Endothelial cell (in vitro differentiated cells): ENCODE results near the gene MAPKAPK2. TPM values are rescaled to one million over a fixed set of nuclear protein-coding genes. Genes with fewer than 3 reads are reported as not detected.

Experiments used
- DNase-seq: peaks from one replicate; pipeline ENCODE4 v3.0.0; 2021; ENCODE audit warnings: low spot score
- H3K27ac Mint-ChIP-seq: one replicate; pipeline ENCODE4 v1.8.0; 2021; ENCODE audit warnings: mixed read lengths, inconsistent platforms; ENCODE audit not compliant: unreplicated experiment
- H3K27me3 Mint-ChIP-seq: one replicate; pipeline ENCODE4 v1.8.0; 2021; ENCODE audit warnings: mild to moderate bottlenecking, moderate library complexity, mixed read lengths, inconsistent platforms; ENCODE audit not compliant: unreplicated experiment
- H3K36me3 Mint-ChIP-seq: one replicate; pipeline ENCODE4 v1.8.0; 2021; ENCODE audit warnings: mild to moderate bottlenecking, low read depth, mixed read lengths, inconsistent platforms; ENCODE audit not compliant: unreplicated experiment
- H3K4me1 Mint-ChIP-seq: one replicate; pipeline ENCODE4 v1.8.0; 2021; ENCODE audit warnings: mild to moderate bottlenecking, mixed read lengths, inconsistent platforms; ENCODE audit not compliant: unreplicated experiment
- H3K4me3 Mint-ChIP-seq: one replicate; pipeline ENCODE4 v1.8.0; 2021; ENCODE audit warnings: mild to moderate bottlenecking, mixed read lengths, inconsistent platforms; ENCODE audit not compliant: unreplicated experiment
- H3K9me3 Mint-ChIP-seq: one replicate; pipeline ENCODE4 v1.8.0; 2021; ENCODE audit warnings: mixed read lengths, inconsistent platforms; ENCODE audit not compliant: unreplicated experiment
- long read RNA-seq: library from polyadenylated mRNA; unstranded; transcript quantifications from one replicate; pipeline ENCODE4 v2.0.0, GENCODE V29; 2020; ENCODE audit not compliant: unreplicated experiment
- total RNA-seq: library from RNA; stranded (reverse); fragmentation: NEBNext Ultra II Directional; extraction: Animal tissue kit (Norgen Biotek cat#: 25700); gene quantifications from one replicate; pipeline ENCODE4 v1.2.1, GENCODE V29; 2021; ENCODE audit not compliant: unreplicated experiment
- TF ChIP-seq, protein P1 (sequence below): fragments of 200-600 bp; sonication (generic); IDR thresholded peaks from one replicate; pipeline ENCODE4 v1.5.0; 2021; ENCODE audit warnings: antibody characterized with exemption; ENCODE audit not compliant: unreplicated experiment

Gene MAPKAPK2
- total RNA-seq = 109 TPM
- long read RNA-seq, partial matches to known transcripts = 0 of 2 reads
- long read RNA-seq, other reads (novel, unspliced or antisense) = 2 of 2 reads

DNA sequence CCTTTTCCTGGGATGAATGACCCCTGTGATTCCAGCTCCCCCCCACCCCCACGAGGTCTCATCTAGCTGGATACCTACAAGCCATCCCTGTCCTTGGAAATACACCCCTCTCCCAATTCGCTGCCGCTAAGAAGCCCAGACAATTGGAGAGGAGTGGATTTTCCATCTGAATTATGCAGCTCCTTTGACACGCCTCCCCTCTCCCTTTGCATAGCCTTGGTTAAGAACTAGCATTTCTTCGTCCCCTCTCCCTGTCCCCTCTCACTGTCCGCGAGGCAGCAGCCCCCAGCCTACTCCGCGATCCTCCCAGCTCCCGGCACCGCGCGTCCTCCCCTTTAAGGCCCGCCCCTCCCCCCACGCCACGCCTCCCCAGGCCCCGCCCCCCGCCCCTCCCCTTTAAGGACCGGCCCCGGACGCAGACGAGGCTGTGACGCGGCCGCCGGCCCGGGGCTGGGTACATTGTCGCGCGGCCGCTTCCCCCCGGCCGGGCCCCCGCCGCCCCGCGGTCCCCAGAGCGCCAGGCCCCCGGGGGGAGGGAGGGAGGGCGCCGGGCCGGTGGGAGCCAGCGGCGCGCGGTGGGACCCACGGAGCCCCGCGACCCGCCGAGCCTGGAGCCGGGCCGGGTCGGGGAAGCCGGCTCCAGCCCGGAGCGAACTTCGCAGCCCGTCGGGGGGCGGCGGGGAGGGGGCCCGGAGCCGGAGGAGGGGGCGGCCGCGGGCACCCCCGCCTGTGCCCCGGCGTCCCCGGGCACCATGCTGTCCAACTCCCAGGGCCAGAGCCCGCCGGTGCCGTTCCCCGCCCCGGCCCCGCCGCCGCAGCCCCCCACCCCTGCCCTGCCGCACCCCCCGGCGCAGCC, at the start of gene MAPKAPK2:
MAPKAPK2 (plus strand) TSS at position 428 of the 856 bp plus-strand sequence; CDS start at position 753, 325 bp downstream.
- peaks cover 19% of the 10 kb centered on the region for H3K27me3 Mint-ChIP-seq

DNA sequence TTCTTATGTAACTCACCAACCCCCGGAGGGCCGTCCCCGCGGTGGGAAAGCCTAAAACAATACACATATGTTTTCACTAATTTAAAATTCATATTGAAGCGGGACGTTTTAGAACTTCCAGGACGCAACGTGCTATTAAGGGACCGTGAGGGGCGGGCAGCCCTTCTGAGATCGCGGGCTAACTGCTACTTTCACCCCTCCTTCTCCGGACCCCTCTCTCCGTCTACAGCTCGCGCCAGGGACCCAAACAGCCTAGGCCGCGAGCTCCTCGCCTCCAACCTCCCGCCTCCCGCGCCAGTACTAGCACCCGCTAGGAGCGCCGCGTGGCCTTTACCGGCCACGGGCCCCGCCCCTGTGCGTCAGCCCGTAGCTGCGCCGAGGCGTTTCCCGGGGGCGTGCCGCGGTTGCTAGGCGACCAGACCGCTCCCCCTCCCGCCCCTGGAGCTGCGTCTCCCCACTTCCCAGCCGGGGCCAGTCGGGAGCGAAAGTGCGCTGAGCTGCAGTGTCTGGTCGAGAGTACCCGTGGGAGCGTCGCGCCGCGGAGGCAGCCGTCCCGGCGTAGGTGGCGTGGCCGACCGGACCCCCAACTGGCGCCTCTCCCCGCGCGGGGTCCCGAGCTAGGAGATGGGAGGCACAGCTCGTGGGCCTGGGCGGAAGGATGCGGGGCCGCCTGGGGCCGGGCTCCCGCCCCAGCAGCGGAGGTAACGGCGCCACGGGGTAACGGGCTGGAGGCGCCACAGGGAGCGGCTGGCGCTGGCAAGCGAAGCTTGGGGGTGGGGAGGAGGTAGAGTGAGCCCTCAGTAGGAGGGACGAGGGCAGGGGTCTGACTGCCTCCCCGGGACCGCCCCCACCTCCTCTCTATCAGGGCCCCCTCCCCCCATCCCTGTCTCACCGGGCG, 49.4 kb upstream of the MAPKAPK2 start, which contains the start of gene DYRK3:
DYRK3 (plus strand) TSS at position 457 of the 898 bp plus-strand sequence; CDS start at position 625, 168 bp downstream.
- no peaks in the 10 kb centered on the region for H3K9me3 Mint-ChIP-seq
- H3K27ac Mint-ChIP-seq = peak within 1 kb of the TSS; percentile 79
- TF ChIP-seq, protein P1, sequence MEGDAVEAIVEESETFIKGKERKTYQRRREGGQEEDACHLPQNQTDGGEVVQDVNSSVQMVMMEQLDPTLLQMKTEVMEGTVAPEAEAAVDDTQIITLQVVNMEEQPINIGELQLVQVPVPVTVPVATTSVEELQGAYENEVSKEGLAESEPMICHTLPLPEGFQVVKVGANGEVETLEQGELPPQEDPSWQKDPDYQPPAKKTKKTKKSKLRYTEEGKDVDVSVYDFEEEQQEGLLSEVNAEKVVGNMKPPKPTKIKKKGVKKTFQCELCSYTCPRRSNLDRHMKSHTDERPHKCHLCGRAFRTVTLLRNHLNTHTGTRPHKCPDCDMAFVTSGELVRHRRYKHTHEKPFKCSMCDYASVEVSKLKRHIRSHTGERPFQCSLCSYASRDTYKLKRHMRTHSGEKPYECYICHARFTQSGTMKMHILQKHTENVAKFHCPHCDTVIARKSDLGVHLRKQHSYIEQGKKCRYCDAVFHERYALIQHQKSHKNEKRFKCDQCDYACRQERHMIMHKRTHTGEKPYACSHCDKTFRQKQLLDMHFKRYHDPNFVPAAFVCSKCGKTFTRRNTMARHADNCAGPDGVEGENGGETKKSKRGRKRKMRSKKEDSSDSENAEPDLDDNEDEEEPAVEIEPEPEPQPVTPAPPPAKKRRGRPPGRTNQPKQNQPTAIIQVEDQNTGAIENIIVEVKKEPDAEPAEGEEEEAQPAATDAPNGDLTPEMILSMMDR = no peak
- peak; percentile 90 for DNase-seq
- H3K4me3 Mint-ChIP-seq = peak within 1 kb of the TSS; percentile 88
- H3K36me3 Mint-ChIP-seq = no peaks in the 10 kb centered on the region
- peaks cover 13% of the 10 kb centered on the region for H3K4me1 Mint-ChIP-seq
- peaks cover 7% of the 10 kb centered on the region for H3K27me3 Mint-ChIP-seq

More for the DNA sequence above, at the start of gene MAPKAPK2:
- peak; percentile 74 for DNase-seq
- H3K9me3 Mint-ChIP-seq = no peaks in the 10 kb centered on the region
- H3K27ac Mint-ChIP-seq = peak within 1 kb of the TSS; percentile 89
- H3K4me1 Mint-ChIP-seq = peaks cover 29% of the 10 kb centered on the region
- H3K4me3 Mint-ChIP-seq = peak within 1 kb of the TSS; percentile 96
- H3K36me3 Mint-ChIP-seq = no peaks in the 10 kb centered on the region
- TF ChIP-seq, protein P1 = no peak

DNA sequence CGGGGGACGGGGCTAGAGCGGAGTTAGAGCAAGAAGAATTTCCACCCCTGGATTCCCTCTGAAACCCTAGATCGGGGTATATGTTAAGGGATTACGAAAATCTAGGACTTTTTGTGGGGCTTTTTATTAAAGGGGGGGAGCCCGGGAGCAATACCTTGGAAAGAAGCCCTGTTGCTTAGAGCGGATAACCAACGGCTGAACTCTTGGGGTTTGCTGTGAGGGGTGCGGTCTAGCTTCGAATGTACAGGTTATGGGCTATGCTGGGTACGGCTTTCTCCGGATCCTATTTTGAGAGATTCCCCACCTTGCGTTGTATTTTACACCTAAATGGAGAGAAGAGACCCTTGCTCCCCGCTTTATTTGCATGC, 48.7 kb upstream of the MAPKAPK2 start:
- Mint-ChIP-seq H3K27me3 (peaks cover 7% of the 10 kb centered on the region), H3K4me1 (peaks cover 13% of the 10 kb centered on the region), H3K36me3 (no peaks in the 10 kb centered on the region), H3K27ac (no peak overlapping the region), H3K4me3 (peak overlapping the region; percentile 86), H3K9me3 (no peaks in the 10 kb centered on the region)
- TF ChIP-seq, protein P1 = no peak
- no peak for DNase-seq

DNA sequence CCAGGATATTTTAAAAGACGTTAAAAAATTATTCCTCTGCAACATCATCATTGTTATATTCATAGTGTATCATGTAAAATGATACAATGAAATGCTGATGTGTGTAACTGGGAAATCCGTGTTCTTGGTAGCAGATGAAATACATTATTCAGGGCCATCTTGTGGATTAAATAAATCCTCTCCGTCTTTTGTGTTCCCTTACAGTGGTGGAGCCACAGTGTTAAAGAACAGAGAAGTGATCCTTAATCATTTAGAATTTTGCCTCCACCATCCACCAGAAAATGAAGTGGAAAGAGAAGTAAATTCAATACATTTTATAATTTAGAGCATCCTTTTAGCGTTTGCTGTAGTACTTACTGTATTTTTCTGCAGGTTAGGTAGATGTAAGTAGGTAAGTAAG, 48.0 kb upstream of the MAPKAPK2 start:
- Mint-ChIP-seq H3K27me3 (peaks cover 5% of the 10 kb centered on the region), H3K27ac (no peak overlapping the region), H3K4me3 (no peak overlapping the region), H3K36me3 (no peaks in the 10 kb centered on the region), H3K9me3 (no peaks in the 10 kb centered on the region), H3K4me1 (peaks cover 13% of the 10 kb centered on the region)
- TF ChIP-seq, protein P1 = no peak
- no peak for DNase-seq
